SK-N-MC (cell line): ENCODE measurements around the gene HIF1A.

Experiments used
- DNase-seq: peaks from one replicate; pipeline ENCODE4 v3.0.0-alpha.2; 2011; ENCODE audit warnings: low read depth, low spot score
- H3K27ac ChIP-seq: fragments of 200-600 bp; sonication (generic); 2 replicates; pipeline ENCODE4 v1.5.1; 2016; ENCODE audit warnings: mixed run types
- H3K36me3 ChIP-seq: fragments of 200-600 bp; sonication (generic); 2 replicates; pipeline ENCODE4 v1.6.1; 2017; ENCODE audit warnings: antibody characterized with exemption, low read length, mixed read lengths; ENCODE audit not compliant: insufficient read depth
- H3K4me3 ChIP-seq: fragments of 200-600 bp; sonication (generic); 2 replicates; pipeline ENCODE4 v1.5.1; 2016
- H3K9ac ChIP-seq: fragments of 200-600 bp; sonication (generic); 2 replicates; pipeline ENCODE4 v1.8.0; 2017; ENCODE audit warnings: mixed run types, mixed read lengths; ENCODE audit not compliant: insufficient read length
- H3K9me3 ChIP-seq: fragments of 200-600 bp; sonication (generic); 2 replicates; pipeline ENCODE4 v1.6.1; 2017; ENCODE audit warnings: low read depth, mild to moderate bottlenecking, antibody characterized with exemption, low read length, moderate library complexity, mixed read lengths
- EZH2 ChIP-seq: fragments of 200-600 bp; sonication (generic); IDR thresholded peaks from one replicate; pipeline ENCODE4 v1.6.1; 2017; ENCODE audit warnings: antibody characterized with exemption
- FOXP2 ChIP-seq: optimal IDR thresholded peaks from 2 replicates; pipeline ENCODE3; 2011; ENCODE audit warnings: mild to moderate bottlenecking, moderate library complexity; ENCODE audit not compliant: insufficient read depth; ENCODE audit errors: extremely low read length, control extremely low read depth
- POLR2AphosphoS5 ChIP-seq: IDR thresholded peaks from 2 replicates; pipeline ENCODE4 v1.6.1; 2012; ENCODE audit warnings: mild to moderate bottlenecking, low read depth, low read length, borderline replicate concordance

The HIF1A gene

DNA sequence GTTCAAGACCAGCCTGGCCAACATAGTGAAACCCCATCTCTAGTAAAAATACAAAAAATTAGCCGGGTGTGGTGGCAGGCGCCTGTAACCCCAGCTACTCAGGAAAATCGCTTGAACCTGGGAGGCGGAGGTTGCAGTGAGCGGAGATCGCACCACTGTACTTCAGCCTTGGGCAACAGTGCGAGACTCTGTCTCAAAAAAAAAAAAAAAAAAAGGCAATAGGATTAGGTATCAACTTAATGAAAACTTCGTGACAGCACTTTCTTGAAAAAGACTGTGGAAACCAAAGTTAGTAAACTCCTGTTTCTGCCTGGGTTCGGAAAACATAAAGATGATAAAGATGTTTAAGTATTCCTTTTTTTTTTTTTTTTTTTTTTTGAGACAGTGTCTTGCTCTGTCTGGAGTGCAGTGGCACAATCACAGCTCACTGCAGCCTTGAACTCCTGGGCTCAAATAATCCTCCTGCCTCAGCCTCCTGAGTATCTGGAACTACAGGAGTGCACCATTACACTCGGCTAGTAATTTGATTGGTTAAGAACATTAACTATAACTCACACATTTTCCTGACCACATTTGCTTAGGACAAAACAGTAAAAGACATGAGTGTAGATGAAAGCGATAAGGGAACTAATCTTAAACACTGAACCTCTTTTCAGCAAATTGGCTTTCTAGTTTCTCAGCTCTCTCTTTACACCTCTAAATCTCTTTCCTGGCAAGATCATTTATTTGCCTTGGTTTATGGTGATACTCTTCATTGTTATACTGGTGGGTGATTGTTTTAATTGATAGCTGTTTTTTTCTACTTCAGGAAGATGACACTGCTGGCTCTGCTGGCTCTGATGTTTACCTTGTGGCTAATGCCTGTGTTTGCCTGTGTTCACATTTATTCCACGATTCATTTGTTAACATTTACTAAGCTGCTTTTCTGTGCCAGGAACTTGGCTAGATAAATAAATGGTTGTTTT is 15.8 kb downstream of the HIF1A start:
- Histone ChIP-seq H3K9me3 (0 out of 2 replicates have a peak, but pooled peaks cover 4% of the 10 kb centered on the region), H3K4me3 (no peak overlapping the region), H3K36me3 (no peaks in the 10 kb centered on the region), H3K9ac (no peak overlapping the region), H3K27ac (no peak overlapping the region)
- no peak for DNase-seq
- TF ChIP-seq FOXP2 (no peak), POLR2AphosphoS5 (no peak), EZH2 (no peak)

DNA sequence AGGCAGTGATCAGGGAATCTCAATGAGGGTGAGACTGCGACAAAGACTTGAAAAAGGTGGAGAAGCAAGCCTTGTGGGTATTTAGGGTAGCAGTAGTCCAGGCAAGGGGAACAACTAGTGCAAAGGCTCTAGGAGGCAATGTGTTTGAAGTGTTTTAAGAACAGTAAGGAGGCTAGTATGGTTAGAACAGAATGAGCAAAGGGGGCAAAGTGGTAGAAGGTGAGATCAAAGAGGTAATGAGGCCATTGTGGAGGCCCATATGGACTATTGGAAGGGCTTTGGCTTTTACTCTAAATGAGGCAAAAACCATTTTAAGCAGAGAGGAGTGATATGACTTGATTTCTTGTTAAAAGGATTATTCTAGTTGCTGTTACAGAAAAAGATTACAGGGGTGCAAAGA is 16.8 kb downstream of the HIF1A start:
- Histone ChIP-seq H3K9me3 (no peaks in the 10 kb centered on the region), H3K27ac (no peak overlapping the region), H3K4me3 (no peak overlapping the region), H3K9ac (no peak overlapping the region), H3K36me3 (no peaks in the 10 kb centered on the region)
- no peak for DNase-seq
- TF ChIP-seq FOXP2: no peak
- no peak for TF ChIP-seq EZH2
- no peak for TF ChIP-seq POLR2AphosphoS5

DNA sequence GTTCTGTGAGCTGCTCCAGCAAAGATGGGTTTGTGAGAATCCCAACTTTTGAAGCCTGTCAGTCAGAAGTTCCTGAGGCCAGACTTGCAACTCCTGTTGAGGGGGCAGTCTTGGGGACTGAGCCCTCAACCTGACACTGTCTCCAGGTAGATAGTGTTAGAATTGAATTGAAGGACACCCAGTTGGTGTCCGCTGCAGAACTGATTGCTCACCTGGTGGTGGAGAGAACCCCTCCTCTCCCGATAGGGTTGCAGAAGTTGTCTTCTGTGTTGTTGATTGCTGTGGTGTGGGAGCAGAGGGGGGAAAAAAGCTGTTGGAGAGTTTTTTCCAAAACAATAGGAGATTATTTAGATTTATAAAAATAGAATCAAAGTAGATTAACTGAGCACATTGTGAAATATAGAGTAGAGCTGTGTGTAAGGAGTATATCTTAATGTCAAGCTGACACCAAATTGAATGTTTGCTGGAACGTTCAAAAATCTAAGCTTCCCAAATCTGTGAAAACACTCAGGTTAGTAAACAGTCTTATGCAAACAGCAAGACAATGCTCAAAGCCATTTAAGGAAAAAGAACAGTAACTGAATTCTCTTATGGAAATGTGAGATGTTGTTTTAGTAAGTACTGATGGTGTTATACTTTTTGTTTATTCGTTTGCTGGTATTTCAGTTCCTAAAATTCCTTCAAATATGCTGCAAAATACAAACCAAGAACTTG is 18.6 kb downstream of the HIF1A start:
- Histone ChIP-seq H3K36me3 (no peaks in the 10 kb centered on the region), H3K4me3 (no peak overlapping the region), H3K9me3 (no peaks in the 10 kb centered on the region), H3K9ac (no peak overlapping the region), H3K27ac (no peak overlapping the region)
- TF ChIP-seq EZH2 (no peak), POLR2AphosphoS5 (no peak), FOXP2 (no peak)
- DNase-seq: no peak

DNA sequence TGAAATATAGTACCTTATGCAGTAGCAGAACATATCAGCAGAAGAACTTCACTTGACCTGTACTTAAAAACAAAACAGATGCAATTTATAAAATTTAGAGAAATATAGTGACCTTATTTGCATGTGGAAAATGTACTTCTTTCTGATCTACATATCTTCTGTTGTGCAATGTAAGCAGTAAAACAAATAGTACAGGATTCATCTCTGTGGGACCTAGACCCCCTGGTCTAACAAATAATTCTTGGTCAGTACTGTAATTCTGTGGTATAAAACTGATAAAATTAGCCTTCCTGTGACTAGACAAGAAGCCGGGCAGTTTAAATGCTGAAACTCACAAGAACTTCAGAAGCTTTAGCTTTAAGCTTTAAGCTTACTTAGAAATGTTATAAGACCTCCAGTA is 21.6 kb downstream of the HIF1A start:
- TF ChIP-seq FOXP2: no peak
- TF ChIP-seq POLR2AphosphoS5: no peak
- TF ChIP-seq EZH2: no peak
- Histone ChIP-seq H3K36me3 (peaks cover 13% of the 10 kb centered on the region), H3K27ac (no peak overlapping the region), H3K4me3 (no peak overlapping the region), H3K9ac (peak overlapping the region; percentile 1), H3K9me3 (no peaks in the 10 kb centered on the region)
- DNase-seq: no peak

DNA sequence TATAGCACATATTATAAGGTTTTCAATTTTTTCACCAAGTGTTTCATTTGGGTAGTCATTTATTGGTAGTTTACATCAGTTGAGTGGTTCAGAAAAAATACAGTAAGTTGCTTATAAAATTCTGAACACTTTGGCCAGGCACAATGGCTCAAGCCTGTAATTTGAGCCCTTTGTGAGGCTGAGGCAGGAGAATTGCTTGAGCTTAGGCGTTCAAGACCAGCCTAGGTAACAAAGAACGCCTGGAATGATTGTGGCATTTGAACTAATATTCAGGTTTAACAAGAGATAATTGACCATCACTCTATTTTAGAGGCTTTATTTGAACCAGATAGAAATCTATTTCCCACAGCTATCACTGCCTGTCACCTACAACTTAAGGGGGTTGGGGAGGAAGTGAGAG is 22.7 kb downstream of the HIF1A start:
- no peak for DNase-seq
- no peak overlapping the region for H3K27ac ChIP-seq
- no peak for TF ChIP-seq FOXP2
- TF ChIP-seq EZH2: no peak
- no peak for TF ChIP-seq POLR2AphosphoS5
- no peak overlapping the region for H3K4me3 ChIP-seq
- no peak overlapping the region for H3K9ac ChIP-seq
- no peaks in the 10 kb centered on the region for H3K9me3 ChIP-seq
- H3K36me3 ChIP-seq: peaks cover 19% of the 10 kb centered on the region

DNA sequence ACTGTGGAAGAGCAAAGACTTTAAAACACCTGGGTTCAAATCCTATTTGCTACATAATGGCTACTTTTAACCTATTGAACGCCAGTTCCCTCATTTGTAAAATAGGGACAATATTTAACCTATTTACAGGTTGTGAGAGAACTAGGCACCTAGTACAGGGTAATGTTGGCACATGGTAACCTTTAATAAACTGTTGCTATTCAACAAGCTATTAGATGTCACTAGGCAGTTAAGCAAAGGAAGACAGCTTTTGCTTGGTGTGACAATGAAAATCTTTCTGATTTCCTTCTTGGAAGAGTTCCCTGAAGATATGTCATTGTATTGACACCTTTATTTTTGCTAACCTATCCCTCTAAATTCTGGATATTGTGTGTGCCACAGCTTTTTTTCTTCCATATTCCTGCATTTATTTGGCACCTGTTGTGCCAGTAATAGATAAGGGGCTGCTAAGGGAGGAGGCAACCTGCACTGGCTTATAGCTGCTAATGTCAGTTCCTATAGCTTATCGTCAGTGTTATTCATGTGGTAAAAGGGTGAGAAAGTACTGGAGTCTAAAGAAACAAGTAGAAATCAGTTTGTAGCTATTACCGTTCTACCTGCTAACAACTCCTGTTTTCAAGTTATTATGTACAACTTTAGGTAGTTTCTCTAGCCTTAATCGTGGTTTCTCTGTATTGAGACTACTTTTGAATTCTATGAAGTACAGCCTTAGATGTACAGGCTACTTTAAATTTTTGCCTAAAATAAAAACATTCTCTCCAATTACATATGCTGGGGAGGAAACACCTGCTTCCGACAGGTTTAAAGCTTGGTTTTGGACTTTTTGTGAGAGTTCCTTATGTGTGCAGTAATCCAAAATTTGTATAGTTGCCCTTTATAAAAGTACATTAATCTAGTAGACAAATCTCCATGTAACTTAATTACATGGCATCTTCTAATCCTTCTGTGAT is 24.3 kb downstream of the HIF1A start:
- no peak for DNase-seq
- H3K27ac ChIP-seq: no peak overlapping the region
- TF ChIP-seq FOXP2: no peak
- TF ChIP-seq POLR2AphosphoS5: no peak
- no peak for TF ChIP-seq EZH2
- H3K4me3 ChIP-seq: no peak overlapping the region
- H3K36me3 ChIP-seq: peaks cover 34% of the 10 kb centered on the region
- H3K9me3 ChIP-seq: no peaks in the 10 kb centered on the region
- H3K9ac ChIP-seq: no peak overlapping the region

DNA sequence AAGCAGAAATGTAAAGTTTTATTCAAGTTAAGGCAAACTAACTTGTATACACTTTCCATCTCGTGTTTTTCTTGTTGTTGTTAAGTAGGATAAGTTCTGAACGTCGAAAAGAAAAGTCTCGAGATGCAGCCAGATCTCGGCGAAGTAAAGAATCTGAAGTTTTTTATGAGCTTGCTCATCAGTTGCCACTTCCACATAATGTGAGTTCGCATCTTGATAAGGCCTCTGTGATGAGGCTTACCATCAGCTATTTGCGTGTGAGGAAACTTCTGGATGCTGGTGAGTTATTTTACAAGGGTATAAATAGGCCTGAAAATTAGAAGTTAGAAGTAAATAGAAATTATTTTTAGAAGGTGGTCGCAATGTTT is 25.0 kb downstream of the HIF1A start:
- Histone ChIP-seq H3K4me3 (no peak overlapping the region), H3K9me3 (no peaks in the 10 kb centered on the region), H3K36me3 (peaks cover 39% of the 10 kb centered on the region), H3K9ac (no peak overlapping the region), H3K27ac (peak overlapping the region; percentile 9; the same call in 1 of the 2 replicates)
- DNase-seq: no peak
- TF ChIP-seq FOXP2 (no peak), EZH2 (no peak), POLR2AphosphoS5 (no peak)

DNA sequence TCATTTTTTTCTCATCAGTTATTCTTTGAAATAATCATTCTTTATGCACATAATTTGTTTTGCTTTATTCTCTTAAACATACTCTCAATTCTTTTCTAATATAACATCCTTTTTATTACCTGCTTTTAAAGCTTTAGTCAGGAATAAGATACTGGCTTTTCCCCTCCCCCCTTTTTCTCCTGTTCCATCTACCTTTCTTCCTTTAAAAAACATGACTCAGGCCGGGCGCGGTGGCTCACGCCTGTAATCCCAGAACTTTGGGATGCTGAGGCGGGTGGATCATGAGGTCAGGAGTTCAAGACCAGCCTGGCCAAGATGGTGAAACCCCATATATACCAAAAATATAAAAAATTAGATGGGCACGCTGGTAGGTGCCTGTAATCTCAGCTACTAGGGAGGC is 25.4 kb downstream of the HIF1A start:
- peak overlapping the region; percentile 9; the same call in 1 of the 2 replicates for H3K27ac ChIP-seq
- no peak for DNase-seq
- H3K9ac ChIP-seq: no peak overlapping the region
- H3K9me3 ChIP-seq: no peaks in the 10 kb centered on the region
- no peak overlapping the region for H3K4me3 ChIP-seq
- TF ChIP-seq EZH2: no peak
- no peak for TF ChIP-seq FOXP2
- TF ChIP-seq POLR2AphosphoS5: no peak
- peaks cover 43% of the 10 kb centered on the region for H3K36me3 ChIP-seq
